Measurements from ENCODE around the gene LRRC30.

DNA sequence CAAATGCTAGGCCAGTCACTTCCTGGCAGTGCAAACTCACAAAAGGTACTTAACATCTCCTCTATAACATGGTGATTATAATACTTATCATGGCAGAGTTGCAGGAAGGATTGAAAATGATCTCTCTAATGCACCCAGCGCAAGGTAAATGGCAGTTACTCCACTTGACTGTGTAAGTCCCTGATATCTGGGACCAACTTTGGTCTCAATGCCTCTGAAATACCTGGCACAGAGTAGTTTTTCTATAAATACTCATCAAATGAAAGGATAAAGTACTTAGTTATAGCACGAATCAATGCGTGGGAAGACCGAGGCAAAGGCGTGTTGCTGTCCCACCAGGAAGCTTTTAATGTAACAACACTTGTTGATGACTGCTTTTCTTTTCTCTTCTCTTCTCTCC is 24.8 kb downstream of the LRRC30 start:
- TF ChIP-seq, protein P1, sequence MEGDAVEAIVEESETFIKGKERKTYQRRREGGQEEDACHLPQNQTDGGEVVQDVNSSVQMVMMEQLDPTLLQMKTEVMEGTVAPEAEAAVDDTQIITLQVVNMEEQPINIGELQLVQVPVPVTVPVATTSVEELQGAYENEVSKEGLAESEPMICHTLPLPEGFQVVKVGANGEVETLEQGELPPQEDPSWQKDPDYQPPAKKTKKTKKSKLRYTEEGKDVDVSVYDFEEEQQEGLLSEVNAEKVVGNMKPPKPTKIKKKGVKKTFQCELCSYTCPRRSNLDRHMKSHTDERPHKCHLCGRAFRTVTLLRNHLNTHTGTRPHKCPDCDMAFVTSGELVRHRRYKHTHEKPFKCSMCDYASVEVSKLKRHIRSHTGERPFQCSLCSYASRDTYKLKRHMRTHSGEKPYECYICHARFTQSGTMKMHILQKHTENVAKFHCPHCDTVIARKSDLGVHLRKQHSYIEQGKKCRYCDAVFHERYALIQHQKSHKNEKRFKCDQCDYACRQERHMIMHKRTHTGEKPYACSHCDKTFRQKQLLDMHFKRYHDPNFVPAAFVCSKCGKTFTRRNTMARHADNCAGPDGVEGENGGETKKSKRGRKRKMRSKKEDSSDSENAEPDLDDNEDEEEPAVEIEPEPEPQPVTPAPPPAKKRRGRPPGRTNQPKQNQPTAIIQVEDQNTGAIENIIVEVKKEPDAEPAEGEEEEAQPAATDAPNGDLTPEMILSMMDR (optimal IDR thresholded peaks at IDR 0.05 in 1 of 3, IDR thresholded peaks at IDR 0.05 in 1 of 3, conservative IDR thresholded peaks at IDR 0.05 in 1 of 3; ENCODE audit: extremely low read depth in 1 of 3, insufficient read depth in 2 of 3, low read length in 3 of 3): no peak
- TF ChIP-seq EZH2 (IDR thresholded peaks at IDR 0.05; ENCODE audit: low read length): no peak

Measured in keratinocyte (primary cell).